NT2/D1 (cell line): ENCODE data around the gene SEMA3A.

Source experiments
- SUZ12 ChIP-seq: IDR thresholded peaks from 2 replicates; pipeline ENCODE4 v1.6.1; 2011; ENCODE audit not compliant: insufficient read length, insufficient read depth; ENCODE audit errors: extremely low read depth
- YY1 ChIP-seq: IDR thresholded peaks from 2 replicates; pipeline ENCODE4 v1.6.1; 2011; ENCODE audit not compliant: insufficient read length, insufficient read depth
- ZNF274 ChIP-seq: IDR thresholded peaks from 2 replicates; pipeline ENCODE4 v1.6.1; 2011; ENCODE audit warnings: mild to moderate bottlenecking, low read depth, low read length

- no peak for TF ChIP-seq ZNF274
- TF ChIP-seq SUZ12 = no peak
- no peak for TF ChIP-seq YY1
Observed at GRCh38 chr7:84060760-84061261, 133.8 kb downstream of the SEMA3A start.
